A549 (cell line): ENCODE results near the gene MAPK6. TPM values are rescaled to one million over a fixed set of nuclear protein-coding genes. Genes with fewer than 3 reads are reported as not detected.

ENCODE experiments used
- ATAC-seq, 2 experiments: fragments of 200-7000 bp in 1 of 2; fragments of >200 bp in 1 of 2; cut with Nextera tagmentation in 1 of 2; cut with Tn5 transposase in 1 of 2; 3 replicates each; pipeline versions ENCODE4 v1.8.0 to v1.9.1; 2018 to 2020; ENCODE audit warnings: mild to moderate bottlenecking in 1 of 2, moderate library complexity in 1 of 2
- CTCF ChIA-PET: fragments of 300-600 bp; sonication (Branson Sonifier 250); formaldehyde crosslinking; extraction: SDS; loops from one replicate; lab custom pipeline; 2021; ENCODE audit warnings: antibody characterized with exemption, inconsistent platforms; lab: Yijun Ruan, JAX
- POLR2A ChIA-PET: fragments of 350-600 bp; formaldehyde crosslinking; extraction: SDS; loops from one replicate; lab custom pipeline; 2021; ENCODE audit warnings: antibody characterized with exemption, inconsistent platforms; lab: Yijun Ruan, JAX
- DNase-seq, 2 experiments: peaks; one replicate each; pipeline versions ENCODE4 v3.0.0 to v3.0.0-alpha.2; 2011 to 2016; ENCODE audit warnings: low read depth in 1 of 2, low spot score in 1 of 2
- FAIRE-seq: peaks from 2 replicates; lab custom pipeline; 2011; peaks lifted over from hg19 to GRCh38; lab: Jason Lieb, UNC
- H3K27ac ChIP-seq, 2 experiments: fragments of >200 bp; sonication (Bioruptor Twin); formaldehyde crosslinking; 3 replicates each; pipeline ENCODE4 v1.5.1; 2016 to 2017
- H3K4me1 ChIP-seq: fragments of >200 bp; sonication (Bioruptor Twin); formaldehyde crosslinking; 3 replicates; pipeline ENCODE4 v1.6.1; 2016
- H3K4me2 ChIP-seq: fragments of >200 bp; sonication (Bioruptor Twin); formaldehyde crosslinking; 3 replicates; pipeline ENCODE4 v1.6.1; 2016
- H3K4me3 ChIP-seq: fragments of >200 bp; sonication (Bioruptor Twin); formaldehyde crosslinking; 3 replicates; pipeline ENCODE4 v1.5.1; 2016
- H3K9me3 ChIP-seq: fragments of >200 bp; sonication (Bioruptor Twin); formaldehyde crosslinking; 3 replicates; pipeline ENCODE4 v1.6.1; 2016
- CBX8 ChIP-seq: fragments of 200-600 bp; sonication (generic); IDR thresholded peaks from 2 replicates; pipeline ENCODE4 v1.6.1; 2016
- EHF ChIP-seq: fragments of 250-450 bp; sonication (Bioruptor Pico); IDR thresholded peaks from 2 replicates; pipeline ENCODE4 v1.5.0; 2020; ENCODE audit warnings: mild to moderate bottlenecking
- FOSB ChIP-seq: fragments of 250-450 bp; sonication (Bioruptor Pico); IDR thresholded peaks from 2 replicates; pipeline ENCODE4 v1.5.0; 2020; ENCODE audit warnings: mild to moderate bottlenecking, moderate library complexity
- FOSL2 ChIP-seq, 2 experiments: fragments of 450-650 bp in 1 of 2; fragments of >200 bp in 1 of 2; sonication (Bioruptor Twin) in 1 of 2; formaldehyde crosslinking; IDR thresholded peaks; 2 replicates each; pipeline versions ENCODE4 v1.5.0 to v1.6.1; 2016 to 2020; ENCODE audit warnings: mild to moderate bottlenecking in 1 of 2, moderate library complexity in 1 of 2
- PHF8 ChIP-seq: fragments of 200-600 bp; sonication (generic); IDR thresholded peaks from 2 replicates; pipeline ENCODE4 v1.6.1; 2016; ENCODE audit warnings: low read depth, mild to moderate bottlenecking, antibody characterized with exemption, moderate library complexity, borderline replicate concordance
- RARB ChIP-seq: fragments of 250-450 bp; sonication (Bioruptor Pico); IDR thresholded peaks from 2 replicates; pipeline ENCODE4 v1.8.0; 2021; ENCODE audit warnings: mild to moderate bottlenecking, moderate library complexity
- RNF2 ChIP-seq: fragments of 200-600 bp; sonication (generic); IDR thresholded peaks from 2 replicates; pipeline ENCODE4 v1.6.1; 2016; ENCODE audit warnings: low read depth, mild to moderate bottlenecking, antibody characterized with exemption, moderate library complexity, borderline replicate concordance
- WGBS: methylation state at CpG from one replicate; pipeline ENCODE4 v1.1.6; 2017; ENCODE audit errors: missing lambda C conversion rate; 5-methylcytosine and 5-hydroxymethylcytosine counted together
- polyA plus RNA-seq, 4 experiments: library from polyadenylated mRNA; depleted of rRNA in 3 of 4; stranded (reverse); fragments of >200 nt; fragmentation: RNase III in 1 of 4; extraction: RNeasy Plus Mini Kit Qiagen cat#74134 plus additional on column Dnase treatment in 1 of 4; gene quantifications; 2 replicates in 3 of 4; 3 replicates in 1 of 4; pipeline ENCODE4 v1.2.3, GENCODE V29; 2011 to 2017
- TF ChIP-seq, protein P1 (sequence below): fragments of 200-600 bp; sonication (generic); IDR thresholded peaks from 2 replicates; pipeline ENCODE4 v1.6.1; 2016; ENCODE audit warnings: antibody characterized with exemption, mild to moderate bottlenecking, moderate library complexity
- TF ChIP-seq, protein P2 (sequence below): IDR thresholded peaks from 2 replicates; pipeline ENCODE4 v1.6.1; 2012
- TF ChIP-seq, protein P3 (sequence below): fragments of 250-450 bp; sonication (Bioruptor Pico); IDR thresholded peaks from 2 replicates; pipeline ENCODE4 v1.5.0; 2021; ENCODE audit warnings: mild to moderate bottlenecking, moderate library complexity, borderline replicate concordance
- TF ChIP-seq, protein P4 (sequence below): fragments of >200 bp; sonication (Bioruptor Twin); formaldehyde crosslinking; IDR thresholded peaks from 3 replicates; pipeline ENCODE4 v1.5.1; 2016

Gene MAPK6
- polyA plus RNA-seq, 2 of the 4 experiments (the other 2 are of a cell fraction) = 49.1 to 126 TPM

DNA sequence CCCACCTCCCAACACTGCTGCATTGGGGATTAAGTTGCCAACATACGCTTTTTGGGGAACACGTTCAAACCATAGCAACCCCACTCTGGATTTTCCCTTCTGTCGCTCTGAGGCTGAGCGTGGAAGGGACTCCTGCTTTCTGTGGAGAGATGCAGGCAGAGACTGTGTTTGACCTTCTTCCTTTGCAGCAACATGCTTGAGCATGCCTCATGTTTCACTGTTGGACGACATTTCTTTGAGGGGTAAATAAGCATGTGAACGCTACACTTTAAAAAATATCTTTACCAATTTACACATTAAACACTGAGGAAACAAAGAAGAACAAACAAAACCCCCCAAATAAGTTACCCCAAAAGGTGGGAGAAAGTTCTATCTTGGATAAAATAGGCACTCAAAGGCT, 14.2 kb upstream of the MAPK6 start (continued):
- no peak for TF ChIP-seq EHF (CRISPR knock-in tag)
- TF ChIP-seq, protein P1, sequence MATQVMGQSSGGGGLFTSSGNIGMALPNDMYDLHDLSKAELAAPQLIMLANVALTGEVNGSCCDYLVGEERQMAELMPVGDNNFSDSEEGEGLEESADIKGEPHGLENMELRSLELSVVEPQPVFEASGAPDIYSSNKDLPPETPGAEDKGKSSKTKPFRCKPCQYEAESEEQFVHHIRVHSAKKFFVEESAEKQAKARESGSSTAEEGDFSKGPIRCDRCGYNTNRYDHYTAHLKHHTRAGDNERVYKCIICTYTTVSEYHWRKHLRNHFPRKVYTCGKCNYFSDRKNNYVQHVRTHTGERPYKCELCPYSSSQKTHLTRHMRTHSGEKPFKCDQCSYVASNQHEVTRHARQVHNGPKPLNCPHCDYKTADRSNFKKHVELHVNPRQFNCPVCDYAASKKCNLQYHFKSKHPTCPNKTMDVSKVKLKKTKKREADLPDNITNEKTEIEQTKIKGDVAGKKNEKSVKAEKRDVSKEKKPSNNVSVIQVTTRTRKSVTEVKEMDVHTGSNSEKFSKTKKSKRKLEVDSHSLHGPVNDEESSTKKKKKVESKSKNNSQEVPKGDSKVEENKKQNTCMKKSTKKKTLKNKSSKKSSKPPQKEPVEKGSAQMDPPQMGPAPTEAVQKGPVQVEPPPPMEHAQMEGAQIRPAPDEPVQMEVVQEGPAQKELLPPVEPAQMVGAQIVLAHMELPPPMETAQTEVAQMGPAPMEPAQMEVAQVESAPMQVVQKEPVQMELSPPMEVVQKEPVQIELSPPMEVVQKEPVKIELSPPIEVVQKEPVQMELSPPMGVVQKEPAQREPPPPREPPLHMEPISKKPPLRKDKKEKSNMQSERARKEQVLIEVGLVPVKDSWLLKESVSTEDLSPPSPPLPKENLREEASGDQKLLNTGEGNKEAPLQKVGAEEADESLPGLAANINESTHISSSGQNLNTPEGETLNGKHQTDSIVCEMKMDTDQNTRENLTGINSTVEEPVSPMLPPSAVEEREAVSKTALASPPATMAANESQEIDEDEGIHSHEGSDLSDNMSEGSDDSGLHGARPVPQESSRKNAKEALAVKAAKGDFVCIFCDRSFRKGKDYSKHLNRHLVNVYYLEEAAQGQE = no peak
- TF ChIP-seq, protein P2, sequence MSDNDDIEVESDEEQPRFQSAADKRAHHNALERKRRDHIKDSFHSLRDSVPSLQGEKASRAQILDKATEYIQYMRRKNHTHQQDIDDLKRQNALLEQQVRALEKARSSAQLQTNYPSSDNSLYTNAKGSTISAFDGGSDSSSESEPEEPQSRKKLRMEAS = no peak
- no peak for TF ChIP-seq FOSB
- TF ChIP-seq, protein P3, sequence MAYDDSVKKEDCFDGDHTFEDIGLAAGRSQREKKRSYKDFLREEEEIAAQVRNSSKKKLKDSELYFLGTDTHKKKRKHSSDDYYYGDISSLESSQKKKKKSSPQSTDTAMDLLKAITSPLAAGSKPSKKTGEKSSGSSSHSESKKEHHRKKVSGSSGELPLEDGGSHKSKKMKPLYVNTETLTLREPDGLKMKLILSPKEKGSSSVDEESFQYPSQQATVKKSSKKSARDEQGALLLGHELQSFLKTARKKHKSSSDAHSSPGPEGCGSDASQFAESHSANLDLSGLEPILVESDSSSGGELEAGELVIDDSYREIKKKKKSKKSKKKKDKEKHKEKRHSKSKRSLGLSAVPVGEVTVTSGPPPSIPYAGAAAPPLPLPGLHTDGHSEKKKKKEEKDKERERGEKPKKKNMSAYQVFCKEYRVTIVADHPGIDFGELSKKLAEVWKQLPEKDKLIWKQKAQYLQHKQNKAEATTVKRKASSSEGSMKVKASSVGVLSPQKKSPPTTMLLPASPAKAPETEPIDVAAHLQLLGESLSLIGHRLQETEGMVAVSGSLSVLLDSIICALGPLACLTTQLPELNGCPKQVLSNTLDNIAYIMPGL = no peak
- no peak for TF ChIP-seq PHF8
- TF ChIP-seq, all 56 proteins: peak for 0

DNA sequence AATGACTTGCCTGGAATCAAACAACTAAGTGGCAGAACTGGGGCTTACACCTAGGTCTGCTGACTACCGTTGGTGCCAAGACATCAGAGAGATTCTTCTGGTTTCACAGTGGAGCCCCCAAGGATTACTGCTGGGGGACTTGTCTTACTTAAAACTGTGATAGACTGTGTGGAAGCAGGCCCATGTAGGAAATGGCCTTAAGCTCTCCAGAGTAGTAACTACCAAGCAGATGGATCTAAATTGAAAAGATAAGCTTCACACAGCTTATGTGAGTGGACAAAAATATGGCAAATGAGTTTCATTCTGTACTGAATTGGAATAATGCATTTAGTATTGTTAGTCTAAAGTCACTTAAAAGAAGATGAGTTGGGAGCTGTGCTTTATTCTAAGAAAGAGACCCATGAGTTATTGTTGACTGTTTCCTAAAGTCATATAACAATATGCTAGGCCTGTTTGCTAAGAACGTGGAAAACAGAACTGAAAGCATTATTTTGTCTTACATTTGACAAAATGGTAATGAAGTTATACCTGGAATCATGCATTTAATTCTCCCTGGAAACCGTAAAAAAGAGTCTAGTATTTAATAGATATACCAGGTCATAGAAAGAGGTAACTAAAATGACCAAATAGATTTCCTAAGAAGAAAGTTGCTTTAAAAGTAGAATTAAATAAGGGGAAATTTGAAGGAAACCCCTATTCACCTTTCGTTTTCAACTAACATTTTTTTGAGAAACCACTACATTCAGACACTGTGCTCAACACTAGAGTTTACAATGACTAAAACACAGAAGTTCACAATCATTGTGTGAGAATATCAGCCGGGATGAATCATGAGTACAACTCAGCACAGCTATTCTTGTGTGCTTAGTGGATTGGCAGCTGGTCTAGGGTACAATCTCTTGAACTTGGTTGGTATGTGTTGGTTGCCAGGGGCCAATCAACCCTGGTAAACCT, 13.0 kb upstream of the MAPK6 start:
- Histone ChIP-seq H3K4me2 (peak overlapping the region; percentile 12; the same call in 1 of the 3 replicates), H3K4me1 (peaks cover 31% of the 10 kb centered on the region), H3K9me3 (no peaks in the 10 kb centered on the region), H3K4me3 (no peak overlapping the region), H3K27ac (peak overlapping the region; percentile 9 to 45; a peak in 4 of 6 replicates)
- no peak for TF ChIP-seq FOSL2 (IDR thresholded peaks at IDR 0.05)
- 0 out of 2 replicates have a peak, but pooled peaks have one; percentile 23 for TF ChIP-seq FOSL2 (CRISPR knock-in tag; IDR thresholded peaks at IDR 0.05)
- no peak for TF ChIP-seq CBX8
- TF ChIP-seq EHF (CRISPR knock-in tag) = no peak
- TF ChIP-seq RARB (CRISPR knock-in tag) = no peak
- TF ChIP-seq, protein P4, sequence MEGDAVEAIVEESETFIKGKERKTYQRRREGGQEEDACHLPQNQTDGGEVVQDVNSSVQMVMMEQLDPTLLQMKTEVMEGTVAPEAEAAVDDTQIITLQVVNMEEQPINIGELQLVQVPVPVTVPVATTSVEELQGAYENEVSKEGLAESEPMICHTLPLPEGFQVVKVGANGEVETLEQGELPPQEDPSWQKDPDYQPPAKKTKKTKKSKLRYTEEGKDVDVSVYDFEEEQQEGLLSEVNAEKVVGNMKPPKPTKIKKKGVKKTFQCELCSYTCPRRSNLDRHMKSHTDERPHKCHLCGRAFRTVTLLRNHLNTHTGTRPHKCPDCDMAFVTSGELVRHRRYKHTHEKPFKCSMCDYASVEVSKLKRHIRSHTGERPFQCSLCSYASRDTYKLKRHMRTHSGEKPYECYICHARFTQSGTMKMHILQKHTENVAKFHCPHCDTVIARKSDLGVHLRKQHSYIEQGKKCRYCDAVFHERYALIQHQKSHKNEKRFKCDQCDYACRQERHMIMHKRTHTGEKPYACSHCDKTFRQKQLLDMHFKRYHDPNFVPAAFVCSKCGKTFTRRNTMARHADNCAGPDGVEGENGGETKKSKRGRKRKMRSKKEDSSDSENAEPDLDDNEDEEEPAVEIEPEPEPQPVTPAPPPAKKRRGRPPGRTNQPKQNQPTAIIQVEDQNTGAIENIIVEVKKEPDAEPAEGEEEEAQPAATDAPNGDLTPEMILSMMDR = no peak
- no peak for TF ChIP-seq RNF2
- peak; percentile 27 to 73; a peak in 3 of 6 replicates for ATAC-seq
- ChIA-PET POLR2A (interaction anchor here (0.7 kb wide), 1 partner anchor 13 kb away, joined by 4 read pairs; no protein-coding TSS in a partner anchor), CTCF (interaction anchor here (0.9 to 1.9 kb wide), 4 partner anchors 9 to 133 kb away, joined by 3 to 9 read pairs (median 4); no protein-coding TSS in a partner anchor)
- WGBS = 59% methylated on average over 5 of the region's 5 CpGs
- no peak for FAIRE-seq
- peak in 1 of 2 experiments; percentile 52 for DNase-seq
